RPMI8226 (cell line): Measurements from ENCODE around the gene FOXP4.

Experiments used
- DNase-seq: peaks from one replicate; pipeline ENCODE4 v3.0.0-alpha.2; 2015

The FOXP4 gene

GRCh38 chr6:41566961-41567360, 20.8 kb downstream of the FOXP4 start:
- no peak for DNase-seq

DNA sequence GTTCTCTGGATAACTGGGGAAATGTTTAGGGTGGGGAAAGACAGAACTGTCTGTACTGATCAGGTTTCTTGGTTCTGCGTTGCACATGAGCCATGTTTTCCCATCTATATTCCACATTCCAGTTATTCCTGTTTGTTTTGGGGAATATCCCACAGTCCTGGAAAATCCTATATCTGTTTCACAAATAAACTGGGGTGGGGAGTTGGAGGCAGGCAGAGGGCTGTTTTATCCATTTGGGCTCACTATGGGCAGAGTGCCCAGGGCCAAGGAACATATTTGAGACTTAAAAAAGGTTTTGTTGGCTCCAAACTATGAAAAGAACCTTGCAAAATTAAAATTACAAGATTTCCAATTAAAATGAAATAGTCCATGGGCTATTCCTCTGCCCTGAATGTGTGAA, 21.5 kb downstream of the FOXP4 start:
- no peak for DNase-seq

GRCh38 chr6:41568202-41568584, 22.0 kb downstream of the FOXP4 start:
- no peak for DNase-seq

GRCh38 chr6:41568585-41569384, 22.6 kb downstream of the FOXP4 start:
- no peak for DNase-seq

DNA sequence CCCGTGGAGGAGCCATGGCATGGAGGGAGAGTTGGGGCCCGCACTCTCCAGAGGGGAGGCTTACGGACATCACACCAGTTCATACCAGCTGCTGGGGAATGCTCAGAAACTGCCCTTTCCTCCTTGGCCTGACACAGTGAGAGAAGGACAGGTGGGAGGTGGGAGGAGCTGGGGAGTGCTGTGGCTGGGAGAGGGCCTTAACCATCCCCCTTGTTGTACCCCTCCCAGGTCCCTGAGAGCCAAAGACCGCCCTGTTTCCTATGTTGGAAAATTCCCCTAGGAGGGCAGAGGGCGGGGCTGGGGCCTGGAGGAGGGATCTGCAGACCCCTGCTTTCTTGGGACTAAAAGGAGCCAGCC, 24.1 kb downstream of the FOXP4 start:
- DNase-seq = no peak

DNA sequence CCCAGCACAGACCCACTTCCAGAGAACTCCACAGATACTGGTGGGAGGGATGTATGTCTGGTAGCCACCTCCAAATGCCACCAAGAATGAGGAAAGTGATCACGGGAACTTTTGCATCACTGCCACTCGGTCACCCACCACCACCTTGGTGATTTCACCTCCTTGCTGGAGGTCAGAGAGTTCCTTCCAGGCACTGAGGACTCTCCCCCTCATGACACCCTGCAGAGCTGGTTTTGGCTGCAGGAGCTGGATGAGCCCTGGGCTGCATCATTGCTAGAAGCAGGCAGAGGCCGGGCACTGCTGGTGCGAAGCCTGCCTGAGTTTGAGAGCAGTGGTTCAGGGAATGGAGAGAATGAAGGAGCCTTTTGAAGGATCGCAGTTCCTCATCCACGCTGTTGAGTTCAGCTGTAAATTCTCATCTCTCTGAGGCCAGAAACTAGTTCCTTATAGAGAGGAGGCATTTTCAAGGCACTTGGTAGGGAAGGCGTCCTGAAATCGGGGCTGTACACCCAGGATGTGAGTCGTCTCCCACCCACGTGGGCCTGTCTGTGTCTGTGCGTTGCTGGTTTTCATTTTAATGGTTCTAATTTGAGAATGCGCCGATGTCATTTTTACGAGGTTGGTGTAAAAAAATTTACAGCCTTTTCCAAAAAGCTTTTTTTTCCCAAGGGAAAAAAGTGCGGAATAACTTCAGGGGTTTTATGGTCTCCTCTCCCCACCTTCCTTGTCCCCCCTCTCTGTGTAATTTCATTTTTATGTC, 25.0 kb downstream of the FOXP4 start:
- no peak for DNase-seq

GRCh38 chr6:41572613-41573012, 26.4 kb downstream of the FOXP4 start:
- DNase-seq = no peak

GRCh38 chr6:41573276-41573675, 27.1 kb downstream of the FOXP4 start:
- DNase-seq = no peak

DNA sequence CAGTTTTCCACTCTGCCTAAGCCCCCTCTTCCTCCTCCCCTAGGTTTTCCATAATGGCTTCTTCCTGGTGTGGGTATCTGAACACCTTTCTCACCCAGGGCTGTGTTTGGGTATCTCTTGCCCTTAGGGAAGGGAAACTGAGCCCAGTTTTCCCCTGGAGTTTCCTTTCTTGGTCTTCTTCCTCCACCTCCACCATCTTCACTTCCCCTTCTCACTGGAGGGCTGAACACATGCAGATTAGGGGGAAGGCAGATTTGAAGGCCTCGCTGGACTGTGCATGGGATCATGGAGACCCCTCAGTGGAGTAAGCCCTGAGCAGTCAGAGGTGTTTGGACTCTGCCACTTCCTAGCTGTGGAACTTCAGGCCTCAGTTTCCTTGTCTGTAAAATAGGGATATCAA, 27.8 kb downstream of the FOXP4 start:
- DNase-seq = no peak

DNA sequence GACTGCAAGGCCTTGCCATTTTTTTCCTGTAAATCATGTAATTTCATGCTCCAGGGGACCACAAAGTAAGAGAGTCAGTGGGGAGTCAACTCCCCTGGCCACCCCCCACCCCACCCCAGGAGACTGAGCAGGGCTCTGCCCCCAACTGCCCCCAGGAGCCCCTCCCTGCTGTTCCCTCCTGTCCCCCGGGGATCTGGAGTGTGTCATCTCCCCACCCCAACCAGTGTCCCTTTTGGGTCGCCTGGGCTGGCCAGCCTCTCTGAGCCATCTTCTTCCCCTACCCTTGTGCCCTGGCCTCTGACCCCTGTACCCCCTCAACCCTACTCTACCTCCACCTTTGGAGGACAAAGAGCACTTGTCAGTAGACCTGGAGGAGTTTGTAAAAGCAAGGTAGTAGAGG, 29.4 kb downstream of the FOXP4 start:
- DNase-seq = no peak

- no peak for DNase-seq
Measured at GRCh38 chr6:41576667-41577066, 30.5 kb downstream of the FOXP4 start.

DNA sequence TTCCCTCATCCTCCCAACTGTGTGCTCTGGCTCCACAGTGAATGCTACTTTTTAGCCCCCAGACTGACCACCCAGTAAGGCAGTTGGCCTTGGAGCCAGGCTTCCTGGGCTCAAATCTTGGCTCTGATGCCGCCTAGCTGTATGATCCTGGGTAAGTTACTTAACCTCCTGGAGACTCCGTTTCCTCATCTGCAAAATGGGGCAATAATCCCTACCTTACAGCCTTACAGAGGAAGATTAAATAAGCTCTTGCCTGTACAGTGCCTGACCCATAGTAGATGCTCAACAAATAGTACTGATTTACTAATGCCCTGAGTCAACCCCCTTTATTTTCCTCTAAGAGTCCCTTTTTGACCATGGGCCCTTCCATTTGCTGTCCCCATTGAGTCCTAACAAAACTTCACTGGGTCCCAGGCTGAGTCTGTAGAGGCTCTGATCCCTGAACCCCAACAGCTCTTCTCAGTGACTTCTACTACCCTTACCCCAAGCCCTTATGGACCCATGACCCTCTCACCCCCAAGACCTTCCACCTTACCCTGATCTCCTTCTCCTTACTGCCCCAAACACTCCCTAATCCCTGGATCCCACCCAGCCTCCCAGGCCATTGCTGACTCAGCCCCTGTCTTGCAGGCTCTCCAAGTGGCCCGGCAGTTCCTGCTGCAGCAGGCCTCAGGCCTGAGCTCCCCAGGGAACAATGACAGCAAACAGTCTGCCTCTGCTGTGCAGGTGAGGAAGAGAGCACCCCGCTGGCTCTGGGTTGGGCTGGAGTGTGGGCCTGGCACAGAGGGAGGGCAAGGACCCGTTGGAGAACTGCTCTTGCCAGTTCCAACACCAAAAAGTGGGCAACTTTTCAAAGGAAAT, 31.4 kb downstream of the FOXP4 start:
- no peak for DNase-seq

DNA sequence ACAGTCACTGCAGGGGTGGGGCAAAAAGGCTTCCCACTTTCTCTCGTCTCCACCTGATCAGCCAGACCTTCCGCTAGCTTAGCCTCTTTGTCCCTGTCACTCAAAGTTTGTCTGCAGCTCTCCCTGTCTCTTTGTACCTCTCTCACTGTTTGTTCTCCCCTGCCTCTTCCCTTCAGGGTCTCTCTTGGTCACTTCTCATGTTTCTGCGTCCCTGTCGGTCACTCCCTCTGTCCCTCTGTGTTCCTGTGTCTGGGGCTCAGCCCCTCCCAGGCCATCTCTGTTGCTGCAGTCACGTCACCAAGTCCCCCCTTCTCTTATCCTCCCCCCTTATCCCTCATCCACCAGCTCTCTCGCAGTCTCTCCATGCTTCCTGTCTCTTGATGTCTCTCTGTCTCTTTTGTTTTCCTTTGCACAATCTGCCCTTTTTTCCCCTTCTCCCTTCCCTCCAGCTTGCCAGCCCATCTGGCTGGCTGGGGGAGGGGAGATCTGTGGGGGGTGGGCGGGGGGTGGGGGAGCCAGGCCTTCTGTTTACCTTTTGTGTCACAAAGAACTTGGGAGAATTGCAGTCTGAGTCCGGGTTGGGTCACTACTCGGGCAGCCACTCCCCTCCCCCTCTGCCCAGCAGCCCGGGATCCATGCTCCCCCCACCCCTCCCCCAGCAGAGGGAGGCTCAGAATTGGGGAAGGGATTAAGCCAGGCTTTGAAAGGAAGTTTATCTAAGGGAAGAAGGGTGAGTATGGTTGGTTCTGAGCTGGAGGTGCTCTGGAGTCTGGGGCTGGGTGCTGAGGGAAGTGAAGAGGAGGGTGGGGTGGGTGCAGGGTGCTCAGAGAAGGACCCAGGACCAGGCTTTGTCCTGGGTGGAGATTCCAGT, 32.3 kb downstream of the FOXP4 start:
- no peak for DNase-seq

DNA sequence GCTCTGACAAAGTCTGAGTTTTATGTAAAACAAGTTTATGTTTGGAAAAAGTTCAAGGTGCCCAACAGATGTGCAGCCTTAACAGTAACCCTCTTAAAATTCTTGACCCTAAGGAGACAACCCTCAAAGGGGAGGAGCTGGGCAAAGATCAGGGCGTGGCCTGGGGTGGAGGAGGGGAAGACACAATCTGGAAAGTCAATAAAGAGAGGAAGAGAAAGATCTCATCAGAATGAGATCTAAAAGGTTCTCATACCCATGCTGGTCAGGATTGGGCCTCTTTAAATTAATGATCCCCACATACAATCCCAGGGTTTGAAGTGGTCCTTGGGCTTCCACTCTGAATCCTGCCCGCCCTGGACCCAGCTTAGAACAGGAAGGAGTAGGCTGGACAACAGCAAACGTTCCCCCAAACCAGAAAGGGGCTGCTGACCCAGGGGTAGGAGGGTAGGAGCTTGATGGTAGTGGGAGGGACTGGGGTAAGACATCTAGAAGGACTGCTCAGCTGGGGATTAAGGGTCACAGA, 33.0 kb downstream of the FOXP4 start:
- no peak for DNase-seq

- no peak for DNase-seq
Measured at GRCh38 chr6:41580690-41581089, 34.5 kb downstream of the FOXP4 start.

DNA sequence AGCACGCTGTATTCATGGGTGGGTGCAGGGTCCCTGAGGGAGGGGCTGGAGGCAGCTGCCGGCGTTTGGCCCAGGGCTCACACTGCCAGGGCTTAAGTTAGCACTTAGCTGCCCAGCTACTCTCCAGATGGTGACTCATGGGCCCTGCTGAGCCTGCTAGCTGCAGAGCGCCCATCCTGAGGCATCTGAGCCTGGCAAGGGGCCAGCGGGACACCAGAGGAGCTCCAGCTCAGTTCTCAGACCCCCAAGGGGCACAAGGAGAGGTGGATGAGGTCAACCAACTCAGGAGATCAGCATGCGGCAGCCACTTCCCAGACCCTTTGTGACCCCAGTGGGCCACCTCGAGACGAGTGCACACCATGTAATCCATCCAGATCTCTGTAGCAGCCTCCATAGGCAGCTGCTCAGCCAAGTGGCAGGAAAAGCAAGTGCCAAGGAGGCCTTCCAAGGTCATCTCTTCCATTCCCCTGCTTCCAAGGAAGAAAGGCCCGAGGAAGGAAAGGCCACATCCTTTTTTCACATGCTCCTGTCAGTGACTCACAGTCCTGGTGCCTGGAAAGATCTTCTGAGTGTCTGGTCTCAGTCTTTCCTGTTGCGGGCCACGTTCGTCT, 35.3 kb downstream of the FOXP4 start:
- no peak for DNase-seq

- no peak for DNase-seq
Measured at GRCh38 chr6:41582540-41582939, 36.4 kb downstream of the FOXP4 start.

GRCh38 chr6:41583565-41583964, 37.4 kb downstream of the FOXP4 start:
- DNase-seq = no peak

GRCh38 chr6:41584205-41584604, 38.0 kb downstream of the FOXP4 start:
- no peak for DNase-seq

- DNase-seq = no peak
Measured at GRCh38 chr6:41584668-41585205, 38.6 kb downstream of the FOXP4 start.

- DNase-seq = no peak
Measured at GRCh38 chr6:41585605-41586004, 39.4 kb downstream of the FOXP4 start.
